Activated CD8-positive, alpha-beta memory T cell treated with anti-CD3 and anti-CD28 coated beads, Interleukin-2, amount 50 U/mL, for 48 hours (primary cell): ENCODE measurements around the gene PAX7.
"Not testable (repeated sequence)": the region's sequence is repeated elsewhere in the genome, so short reads cannot be mapped to it uniquely, and the experiment has no call there.

Source experiments
- DNase-seq: peaks from one replicate; pipeline ENCODE4 v3.0.0-alpha.2; 2020

PAX7 gene

DNA sequence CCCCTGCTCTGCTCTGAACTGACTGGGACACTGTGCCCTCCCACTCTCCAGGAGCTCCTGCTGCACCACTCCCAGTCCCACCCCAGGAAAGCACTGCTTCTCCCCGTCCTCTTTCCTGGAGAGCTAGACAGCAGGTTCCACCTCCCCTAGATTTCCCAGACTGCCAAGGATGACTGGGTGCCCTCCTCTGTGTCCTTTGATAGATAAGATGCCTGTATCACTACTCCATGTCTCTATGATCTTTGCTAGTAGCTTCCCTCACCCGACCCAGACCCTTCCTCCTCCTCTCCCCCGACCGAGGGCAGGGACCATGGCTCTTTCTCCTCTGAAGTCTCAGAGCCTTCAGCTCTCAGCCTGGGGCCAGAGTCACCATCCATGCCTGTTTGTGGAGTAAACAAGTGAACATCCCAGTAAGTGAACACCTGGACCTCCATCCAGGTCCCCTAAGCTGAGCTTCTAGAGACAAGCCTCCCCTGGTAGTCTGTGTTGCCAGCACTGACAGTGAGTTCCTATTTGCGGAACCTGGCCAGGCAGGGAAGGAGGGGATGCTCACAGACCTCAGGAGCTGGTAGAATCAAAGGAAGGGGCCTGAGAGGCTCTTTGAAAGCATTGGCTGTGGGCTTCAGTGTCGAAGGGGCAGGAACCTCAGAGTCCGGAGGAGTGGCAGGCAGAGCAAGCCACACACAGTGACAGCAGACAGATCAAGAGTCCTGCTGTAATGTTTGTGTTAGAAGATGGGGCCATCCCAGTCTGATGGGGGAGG is 104.0 kb downstream of the PAX7 start:
- DNase-seq, result no peak

DNA sequence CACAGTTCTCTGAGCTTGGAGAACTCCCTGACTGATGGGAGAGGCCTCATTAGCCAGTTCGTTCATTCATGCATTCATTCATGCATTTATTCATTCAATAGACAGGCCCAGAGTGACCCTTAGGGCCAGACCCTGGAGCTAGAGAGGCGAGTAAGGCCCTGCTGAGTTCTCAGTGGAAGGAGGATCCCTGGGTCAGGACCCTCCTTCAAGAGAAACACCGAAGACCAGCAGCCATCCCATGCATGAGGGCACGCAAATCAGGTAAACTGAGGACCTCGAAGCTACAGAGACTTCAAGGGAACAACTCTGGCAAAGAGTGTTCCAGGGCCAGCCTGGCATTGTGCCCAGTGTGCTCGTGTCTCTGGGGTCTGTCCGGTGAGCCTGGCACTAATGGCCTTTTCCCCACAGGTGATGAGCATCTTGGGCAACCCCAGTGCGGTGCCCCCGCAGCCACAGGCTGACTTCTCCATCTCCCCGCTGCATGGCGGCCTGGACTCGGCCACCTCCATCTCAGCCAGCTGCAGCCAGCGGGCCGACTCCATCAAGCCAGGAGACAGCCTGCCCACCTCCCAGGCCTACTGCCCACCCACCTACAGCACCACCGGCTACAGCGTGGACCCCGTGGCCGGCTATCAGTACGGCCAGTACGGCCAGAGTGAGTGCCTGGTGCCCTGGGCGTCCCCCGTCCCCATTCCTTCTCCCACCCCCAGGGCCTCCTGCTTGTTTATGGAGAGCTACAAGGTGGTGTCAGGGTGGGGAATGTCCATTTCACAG is 104.8 kb downstream of the PAX7 start:
- no peak for DNase-seq

DNA sequence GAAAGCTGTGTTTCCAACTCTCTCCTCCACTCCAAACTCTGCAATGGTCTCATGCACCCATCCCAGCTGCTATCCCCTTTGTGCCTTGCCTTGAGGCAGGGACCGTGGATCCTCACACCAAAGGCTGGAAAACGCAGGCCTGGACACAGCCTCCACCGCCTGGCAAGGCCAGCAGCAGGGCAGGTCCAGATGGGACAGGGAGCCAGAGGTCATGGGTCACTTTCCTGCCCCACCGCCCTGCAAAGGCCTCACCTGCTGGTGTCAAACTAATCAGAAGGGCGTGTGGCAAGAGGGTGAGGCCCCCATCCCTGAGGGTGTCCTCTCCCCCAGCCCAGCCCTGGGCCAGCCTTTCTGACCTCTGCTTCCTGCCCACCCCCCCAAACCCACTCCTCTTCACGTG is 106.3 kb downstream of the PAX7 start:
- no peak for DNase-seq

DNA sequence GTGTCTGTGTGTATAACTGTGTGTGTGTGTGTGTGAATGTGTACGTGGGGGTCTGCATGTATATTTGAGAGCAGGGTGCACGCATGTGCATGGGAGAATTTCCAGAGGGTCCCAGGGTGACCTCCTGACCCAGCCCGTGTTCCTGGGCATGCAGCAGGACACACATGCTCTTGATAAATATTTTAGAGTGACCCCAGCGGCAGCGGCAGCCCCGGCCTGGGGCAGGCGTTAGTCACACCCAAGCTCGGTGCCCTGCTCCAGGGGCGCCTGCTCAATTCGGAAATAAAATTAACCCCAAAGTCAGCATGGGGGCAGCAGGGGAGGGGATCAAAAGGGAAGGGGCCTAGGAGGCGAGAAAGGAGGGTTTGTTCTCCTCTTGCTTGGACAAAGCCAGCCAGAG is 107.5 kb downstream of the PAX7 start:
- no peak for DNase-seq

DNA sequence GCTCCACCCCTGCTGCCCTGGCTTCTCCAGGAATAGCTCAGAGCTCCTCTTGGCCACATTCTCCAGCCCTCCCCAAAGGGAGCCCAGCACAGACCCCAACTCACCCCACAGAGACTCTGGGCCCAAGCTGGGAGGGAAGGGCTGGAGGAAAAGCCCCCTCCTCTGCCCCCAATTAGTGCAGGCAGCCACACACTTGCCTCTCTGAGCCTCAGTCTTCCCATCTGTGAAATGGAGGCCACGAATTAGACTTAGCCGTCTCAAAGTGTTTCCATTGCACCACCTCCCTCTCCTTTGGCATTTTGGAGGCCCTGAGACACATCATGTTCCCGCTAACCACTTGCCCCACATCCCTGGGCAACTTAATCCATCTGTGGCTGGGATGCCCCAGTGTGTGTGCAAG is 108.0 kb downstream of the PAX7 start:
- no peak for DNase-seq

DNA sequence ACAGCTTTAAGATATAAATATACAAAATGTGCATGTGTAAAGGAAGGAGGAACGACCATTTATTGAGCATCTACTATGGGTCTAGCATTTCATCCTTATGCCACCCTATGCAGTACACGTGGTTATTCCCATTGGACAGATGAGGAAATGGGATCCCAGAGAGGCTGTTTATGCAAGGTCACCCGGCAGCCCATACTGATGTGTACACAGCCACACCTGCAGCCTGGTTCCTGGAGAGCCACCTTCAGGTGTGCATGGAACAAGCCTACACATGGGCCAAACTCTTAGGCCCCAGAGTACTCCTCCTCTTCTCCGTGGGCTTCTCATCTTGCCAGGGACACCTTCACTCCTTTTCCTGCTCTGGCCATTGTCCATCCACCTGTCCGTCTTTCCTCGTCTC is 108.8 kb downstream of the PAX7 start:
- no peak for DNase-seq

DNA sequence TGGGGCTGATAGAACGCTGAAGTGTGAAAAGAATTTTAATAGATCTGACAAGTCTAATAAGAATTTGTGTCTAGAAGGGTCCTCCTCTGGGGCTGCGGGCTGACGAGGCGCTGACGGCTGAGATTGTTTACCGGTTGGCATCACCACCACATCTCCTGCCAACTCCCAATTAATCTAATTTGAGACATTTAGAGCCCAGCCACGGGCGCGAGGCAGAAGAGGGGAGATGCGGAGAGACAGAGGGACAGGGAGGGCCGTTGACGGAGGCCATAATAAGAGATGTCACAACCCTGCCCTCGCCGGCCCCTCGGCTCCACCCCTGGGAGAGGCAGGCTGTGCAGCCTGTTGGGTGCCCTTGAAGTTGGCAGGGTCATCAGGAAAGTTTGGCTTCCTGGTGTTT is 109.3 kb downstream of the PAX7 start:
- no peak for DNase-seq

DNA sequence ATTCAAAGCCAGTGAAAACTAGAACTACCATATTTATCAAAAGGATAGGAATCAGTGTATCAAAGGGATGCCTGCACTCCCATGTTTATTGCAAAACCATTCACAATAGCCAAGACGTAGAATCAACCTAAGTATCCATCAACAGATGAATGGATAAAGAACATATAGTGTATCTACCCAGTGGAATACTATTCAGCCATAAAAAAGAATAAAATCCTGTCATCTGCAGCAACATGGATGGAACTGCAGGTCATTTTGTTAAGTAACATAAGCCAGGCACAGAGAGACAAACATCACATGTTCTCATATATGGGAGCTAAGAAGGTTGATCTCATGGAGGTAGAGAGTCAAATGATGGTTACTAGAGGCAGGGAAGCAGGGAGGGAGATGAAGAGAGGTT is 110.0 kb downstream of the PAX7 start:
- no peak for DNase-seq

DNA sequence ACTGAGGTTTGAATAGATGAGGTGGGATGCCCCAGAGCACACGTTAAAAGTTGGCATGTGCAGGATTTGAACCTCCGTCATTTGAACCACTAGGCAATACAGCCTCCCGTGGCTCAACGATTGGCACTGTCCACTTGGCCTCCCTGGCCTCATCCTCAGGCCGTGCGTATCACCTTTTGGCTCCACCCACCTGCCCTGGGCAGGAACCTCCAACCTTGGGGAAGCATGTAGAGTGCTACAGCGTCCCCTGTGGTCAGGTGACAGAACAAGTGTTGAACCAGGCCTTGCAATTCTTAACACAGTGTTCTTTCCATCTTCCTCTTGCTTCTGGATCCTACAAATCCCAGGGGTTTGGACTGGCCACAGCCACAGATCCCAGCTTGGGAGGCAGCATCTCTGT is 112.6 kb downstream of the PAX7 start:
- DNase-seq, result no peak

DNA sequence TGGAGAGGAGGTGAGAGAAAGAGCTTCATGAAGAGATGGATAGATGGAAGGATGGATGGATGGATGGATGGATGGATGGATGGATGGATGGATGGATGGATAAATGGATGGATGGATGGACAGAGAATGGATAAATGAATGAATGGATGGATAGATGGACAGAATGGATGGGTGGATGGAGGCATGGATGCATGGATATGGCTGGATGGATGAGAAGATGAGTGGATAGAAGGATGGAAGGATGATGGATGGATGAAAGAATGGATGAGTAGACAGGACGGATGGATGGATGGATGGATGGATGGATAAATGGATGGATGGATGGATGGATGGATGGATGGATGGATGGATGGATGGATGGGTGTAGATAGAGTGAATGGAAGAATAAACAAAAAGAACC is 113.7 kb downstream of the PAX7 start:
- not testable (repeated sequence) for DNase-seq

DNA sequence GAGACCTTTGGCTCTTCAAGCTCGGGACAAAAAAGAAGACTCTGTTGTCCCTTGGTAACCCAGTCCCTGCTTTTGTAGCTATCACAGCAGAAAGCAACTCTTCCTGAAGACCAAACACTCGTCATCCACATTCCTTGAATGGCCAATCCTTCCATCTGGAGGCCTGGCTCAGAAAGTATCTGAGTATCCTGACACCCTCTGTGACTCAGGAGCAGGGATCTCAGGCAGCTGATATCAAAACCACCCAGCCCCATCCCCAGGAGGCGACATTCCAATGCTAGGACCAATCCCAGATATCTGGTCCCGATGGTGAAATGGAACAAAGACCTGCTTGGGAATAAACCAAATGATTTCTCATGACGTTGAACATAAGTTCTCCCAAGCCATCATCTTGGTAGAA is 116.3 kb downstream of the PAX7 start:
- no peak for DNase-seq

DNA sequence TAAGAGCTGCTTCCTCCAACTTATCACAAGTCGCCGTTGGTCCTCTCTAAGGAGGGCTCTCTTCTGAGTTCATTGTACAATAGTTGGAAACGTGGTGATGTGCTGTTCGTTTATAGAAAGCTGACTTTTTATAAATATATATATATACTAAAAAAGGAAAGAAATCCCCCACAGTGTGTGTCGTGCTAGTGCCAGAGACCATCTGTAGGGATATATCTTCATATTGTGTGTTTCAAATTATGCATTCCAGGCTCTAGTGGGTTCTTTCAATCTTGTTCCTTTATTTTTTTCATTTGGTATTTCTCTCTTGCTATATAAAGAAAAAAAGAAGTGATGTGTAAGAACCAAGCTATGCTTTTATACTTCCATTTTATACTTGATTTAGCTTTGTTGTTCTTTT is 117.0 kb downstream of the PAX7 start:
- DNase-seq, result no peak

DNA sequence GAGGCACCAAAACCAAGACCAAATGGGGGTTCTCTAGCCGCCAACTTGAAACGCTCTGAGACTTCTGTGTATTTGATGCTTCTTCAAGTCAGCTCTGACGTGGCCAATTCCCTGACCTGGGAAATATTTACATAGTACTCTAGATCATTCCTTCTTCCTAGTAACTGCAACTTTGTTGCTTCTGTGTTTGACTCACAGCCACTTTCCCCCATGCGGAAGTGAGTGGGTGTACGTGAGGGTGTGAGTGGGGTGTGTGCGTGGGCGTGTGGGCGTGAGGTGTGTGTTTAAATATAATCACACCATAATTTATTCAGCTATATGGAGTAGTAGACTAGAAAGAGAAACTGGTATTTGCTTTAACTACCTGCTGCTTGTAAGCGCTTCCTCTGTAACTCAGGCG is 117.8 kb downstream of the PAX7 start:
- no peak for DNase-seq

DNA sequence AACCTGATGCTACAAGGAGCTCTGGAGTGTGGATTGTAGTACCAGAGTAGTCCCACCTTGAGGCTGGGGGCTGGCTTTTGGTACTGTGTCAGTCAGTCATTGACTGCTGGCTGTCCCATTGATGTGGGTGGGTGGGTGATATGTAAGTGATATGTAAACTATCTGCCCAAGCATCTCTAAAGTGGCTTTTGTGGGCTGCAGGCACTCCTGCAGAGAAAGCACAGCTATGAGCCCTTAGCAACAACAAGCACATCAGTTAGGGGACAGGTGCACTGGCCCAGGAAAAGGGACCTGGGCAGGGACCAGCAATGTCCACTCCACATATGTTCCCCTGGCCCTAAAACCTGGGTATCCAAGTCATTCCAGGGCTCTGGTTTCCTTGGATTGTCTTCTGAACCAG is 118.9 kb downstream of the PAX7 start:
- no peak for DNase-seq

DNA sequence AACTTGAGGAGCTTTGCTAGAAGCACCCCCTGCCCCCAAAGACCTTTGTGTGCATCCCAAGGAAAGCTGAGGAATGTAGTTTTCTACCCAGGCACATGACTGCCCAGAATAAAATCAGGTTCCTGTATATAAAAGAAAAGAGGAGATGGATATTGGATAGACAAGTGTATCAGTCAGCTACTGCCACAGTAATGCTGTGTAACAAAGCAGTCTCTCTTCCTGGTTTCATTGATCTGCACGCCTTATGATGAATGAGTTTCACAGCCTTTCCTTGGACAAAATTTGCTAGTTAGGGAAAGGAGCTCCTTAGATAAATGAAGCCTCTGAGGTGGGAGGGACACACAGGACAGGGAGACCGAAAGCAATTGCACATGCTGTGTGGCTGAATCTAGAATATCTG is 120.0 kb downstream of the PAX7 start:
- DNase-seq, result no peak

DNA sequence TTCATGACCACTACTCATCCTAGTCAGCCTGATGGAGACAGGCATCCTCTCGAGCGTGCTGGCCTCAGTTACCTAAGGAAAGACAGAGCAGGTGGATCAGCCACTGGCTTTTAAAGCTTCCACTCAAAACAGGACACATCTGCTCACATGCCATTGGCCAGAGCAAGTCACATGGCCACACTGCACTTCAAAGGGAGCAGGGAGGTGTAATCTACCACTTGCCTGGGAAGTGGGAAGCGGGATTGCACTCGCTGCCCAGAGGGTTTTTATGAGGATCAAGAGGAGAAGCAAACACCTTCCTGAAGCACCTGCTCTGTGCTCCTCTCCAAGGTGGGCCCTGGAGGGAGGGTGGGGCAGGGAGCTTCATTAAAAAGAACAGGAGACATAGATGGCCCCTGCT is 120.8 kb downstream of the PAX7 start:
- DNase-seq, result no peak

DNA sequence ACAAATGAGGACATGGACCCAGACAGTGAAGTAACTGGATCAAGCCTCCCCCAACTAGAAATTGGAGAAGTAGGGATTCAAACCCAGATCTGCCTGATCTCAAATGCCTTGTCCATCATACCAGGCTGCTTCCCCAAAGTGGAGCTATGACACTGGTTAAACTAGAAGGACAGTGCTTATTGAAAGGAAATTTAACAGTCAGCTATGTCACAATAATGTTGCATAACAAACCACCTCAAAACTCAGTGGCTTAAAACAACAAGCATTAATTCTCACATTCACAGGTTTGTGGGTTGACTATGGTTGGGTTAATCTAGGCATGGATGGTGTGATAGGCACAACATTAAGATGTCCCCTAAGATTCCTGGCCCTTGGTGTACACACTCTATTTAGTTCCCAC is 121.8 kb downstream of the PAX7 start:
- no peak for DNase-seq

DNA sequence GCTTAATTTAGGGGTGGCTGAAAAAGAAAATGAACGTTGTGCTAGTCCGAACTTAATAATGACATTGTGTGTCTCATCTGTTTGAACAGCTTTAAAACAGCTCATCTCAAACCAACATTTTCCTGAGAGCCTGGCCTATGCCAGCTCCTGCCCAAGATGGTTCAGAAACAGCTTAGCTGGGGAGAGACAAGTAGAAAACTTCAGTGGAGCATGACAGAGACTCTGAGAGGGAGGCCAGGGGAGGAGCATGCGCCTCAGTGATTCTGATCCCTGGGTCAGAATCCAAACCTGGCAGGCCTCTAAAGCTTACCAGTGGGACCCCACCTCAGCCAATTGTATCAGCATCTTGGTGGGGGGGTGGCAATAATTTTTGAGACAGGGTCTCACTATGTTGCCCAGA is 129.5 kb downstream of the PAX7 start:
- no peak for DNase-seq

DNA sequence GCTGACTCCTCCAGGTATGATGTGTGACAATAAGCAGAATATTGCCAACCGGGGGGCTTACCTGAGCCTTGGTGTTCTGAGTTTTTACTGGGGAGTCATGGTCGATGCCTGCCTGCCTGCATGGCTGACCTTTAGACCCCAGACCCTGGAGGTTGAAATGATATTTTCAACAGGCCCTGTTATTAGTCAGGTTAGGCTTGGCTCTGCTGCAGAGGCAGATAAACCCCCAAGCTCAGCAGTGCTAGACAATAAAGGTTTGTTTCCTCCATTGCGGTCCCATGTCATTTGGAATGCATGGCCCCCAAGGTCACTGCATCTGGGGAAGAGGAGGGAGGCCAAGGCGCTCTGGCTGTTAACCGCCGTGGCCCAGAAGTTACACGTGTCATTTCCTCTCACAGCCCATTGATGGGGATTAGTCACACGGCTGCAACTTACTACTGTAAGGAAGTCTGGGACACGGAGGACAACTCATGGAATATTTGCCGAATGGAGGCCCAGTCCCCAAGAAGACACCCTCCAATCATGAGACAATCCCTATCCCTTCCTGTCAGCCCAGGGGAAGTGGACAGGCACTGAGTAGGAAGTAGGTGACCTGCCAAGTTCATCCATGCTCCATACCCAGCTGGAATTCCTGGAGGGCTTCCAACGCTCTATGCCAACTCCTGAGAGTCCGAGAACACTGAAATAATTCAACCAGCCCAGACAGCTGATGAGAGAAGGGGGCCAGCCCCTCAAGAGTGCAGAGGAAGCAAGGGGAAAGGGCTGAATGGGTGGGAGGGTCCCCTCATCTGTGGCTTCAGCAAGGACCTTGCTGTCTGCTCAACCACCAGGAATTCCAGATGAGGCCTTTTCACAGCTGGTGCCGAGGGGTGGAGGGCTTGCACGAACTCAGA is 131.5 kb downstream of the PAX7 start:
- DNase-seq, result no peak

DNA sequence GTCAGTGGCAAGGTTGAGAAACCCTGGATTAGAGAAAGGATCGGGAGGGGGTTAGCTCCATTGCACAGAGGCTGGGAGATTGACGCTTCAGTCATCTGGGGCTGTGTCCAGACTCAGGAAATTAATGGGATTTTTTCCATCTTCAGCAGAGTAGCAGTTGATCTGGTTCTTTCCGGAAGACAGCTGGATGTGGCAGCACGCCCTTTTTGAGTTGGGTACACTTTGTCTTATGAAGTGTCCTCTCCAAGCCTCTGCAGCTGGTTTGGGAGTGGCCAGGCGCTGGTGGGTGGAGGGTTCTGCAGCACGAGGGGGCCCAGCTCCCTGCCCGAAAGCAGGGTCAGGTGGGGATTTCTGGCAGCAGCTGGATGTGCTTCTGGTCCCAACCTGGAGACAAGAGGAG is 133.7 kb downstream of the PAX7 start:
- DNase-seq, result no peak

DNA sequence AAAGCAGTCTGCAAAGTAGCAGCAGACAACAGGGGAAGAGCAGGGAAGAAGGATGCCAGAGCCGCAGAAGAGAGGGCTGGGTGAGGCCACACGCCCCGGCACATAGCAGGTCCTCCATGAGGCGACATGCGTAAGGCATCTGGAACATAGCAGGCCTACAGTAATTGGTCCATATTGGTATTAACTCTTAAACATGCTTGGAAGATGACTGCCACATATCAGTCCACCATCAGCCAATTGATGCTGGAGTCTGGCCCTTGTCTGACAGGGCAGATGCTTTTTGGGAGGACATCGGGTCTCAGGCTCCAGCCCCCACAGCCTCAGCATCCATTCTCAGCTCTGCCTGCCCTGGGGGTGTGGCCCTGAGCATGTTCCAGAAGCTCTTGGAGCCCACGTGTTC is 135.1 kb downstream of the PAX7 start:
- no peak for DNase-seq

DNA sequence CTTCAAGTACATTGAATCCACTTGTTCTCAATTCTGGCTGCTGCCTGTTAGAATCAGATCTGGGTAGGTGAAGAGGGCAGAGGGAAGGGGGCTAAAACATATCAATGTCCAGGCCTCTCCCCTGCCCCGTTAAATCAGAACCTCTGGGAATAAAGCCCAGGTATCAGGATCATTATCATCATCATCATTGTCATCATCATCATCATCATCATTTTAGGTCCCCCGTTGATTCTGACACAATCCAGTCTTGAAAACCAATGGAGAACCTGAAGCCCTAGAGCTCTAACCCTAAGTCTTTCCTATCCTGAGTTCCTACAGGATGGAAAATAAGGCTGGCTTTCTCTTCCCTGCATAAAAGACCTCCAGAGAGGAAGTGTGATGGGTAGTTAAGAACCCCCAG is 135.7 kb downstream of the PAX7 start:
- DNase-seq, result no peak

DNA sequence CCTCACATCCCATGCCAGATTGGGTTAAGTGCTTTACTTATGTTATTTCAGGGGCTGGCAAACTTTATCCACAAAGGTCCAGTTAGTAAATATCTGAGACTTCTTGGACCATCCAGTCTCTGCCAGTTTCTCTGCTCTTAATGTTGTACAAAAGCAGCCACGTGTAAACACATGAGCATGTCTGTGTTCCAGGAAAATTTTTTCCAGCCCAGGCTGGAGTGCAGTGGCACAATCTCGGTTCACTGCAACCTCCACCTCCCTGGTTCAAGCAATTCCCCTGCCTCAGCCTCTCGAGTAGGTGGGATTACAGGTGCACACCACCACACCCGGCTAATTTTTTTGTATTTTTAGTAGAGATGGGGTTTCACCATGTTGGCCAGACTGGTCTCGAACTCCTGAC is 136.9 kb downstream of the PAX7 start:
- DNase-seq, result not testable (repeated sequence)

DNA sequence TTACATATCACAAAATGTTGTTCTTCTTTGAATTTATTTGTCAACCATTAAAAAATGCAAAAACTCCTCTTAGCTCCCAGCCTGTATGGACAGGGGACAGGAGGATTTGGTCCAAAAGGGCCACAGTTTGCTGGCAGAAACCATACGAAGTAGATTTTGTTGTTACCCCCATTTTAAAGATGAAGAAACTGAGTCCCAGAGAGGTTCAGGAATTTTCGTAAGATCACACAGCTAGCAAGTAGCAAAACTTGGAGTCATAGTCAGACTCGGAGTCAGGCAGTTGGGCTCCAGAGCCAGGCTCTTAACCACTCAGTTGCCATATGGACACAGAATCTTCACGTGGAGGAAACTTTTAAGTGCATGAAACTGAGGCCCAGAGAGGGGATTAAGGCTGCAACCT is 137.4 kb downstream of the PAX7 start:
- no peak for DNase-seq
